Body of pancreas (tissue), 4 donors: ENCODE results near the gene HTR5A. TPM values are rescaled to one million over a fixed set of nuclear protein-coding genes. Genes with fewer than 3 reads are reported as not detected.

Experiments used
- ATAC-seq: fragments of 150-250 bp; one replicate; pipeline ENCODE4 v1.9.1; 2016
- DNase-seq, 4 donors: peaks; one replicate each; pipeline ENCODE4 v3.0.0-alpha.2; 2019
- H3K27ac ChIP-seq, 4 donors: fragments of 200-600 bp; sonication (generic); 1 replicate in 3 of 4; 2 replicates in 1 of 4; pipeline versions ENCODE4 v1.5.1 to v1.6.1; 2016 to 2019; ENCODE audit warnings: mild to moderate bottlenecking in 1 of 4, mixed read lengths in 1 of 4, moderate library complexity in 1 of 4
- H3K27me3 ChIP-seq, 2 donors: fragments of 200-600 bp; sonication (generic); one replicate each; pipeline ENCODE4 v1.6.0; 2016; ENCODE audit warnings: mild to moderate bottlenecking in 1 of 2
- H3K36me3 ChIP-seq, 2 donors: fragments of 200-600 bp; sonication (generic); replicated peaks in 1 of 2; 2 replicates each; pipeline ENCODE4 v1.5.1; 2016; ENCODE audit warnings: low read depth in 2 of 2; ENCODE audit not compliant: insufficient read depth in 1 of 2
- H3K4me1 ChIP-seq: fragments of 200-600 bp; sonication (generic); one replicate; pipeline ENCODE4 v1.6.0; 2016
- H3K4me3 ChIP-seq, 2 donors: fragments of 200-600 bp; sonication (generic); 1 replicate in 1 of 2; 2 replicates in 1 of 2; pipeline ENCODE4 v1.5.1; 2016 to 2019
- H3K9me3 ChIP-seq, 3 donors: fragments of 200-600 bp; sonication (generic); 1 replicate in 2 of 3; 2 replicates in 1 of 3; pipeline ENCODE4 v1.5.1; 2016
- POLR2A ChIP-seq, 3 donors: fragments of 450-650 bp; IDR thresholded peaks; one replicate each; pipeline ENCODE4 v1.6.1; 2016; ENCODE audit warnings: antibody characterized with exemption in 3 of 3, mild to moderate bottlenecking in 2 of 3
- WGBS, 2 donors: methylation state at CpG; one replicate each; pipeline ENCODE4 v1.1.5; 2017; 5-methylcytosine and 5-hydroxymethylcytosine counted together
- intact Hi-C: fragments of 100-400 bp; cut with DNase I; formaldehyde crosslinking; loops from one replicate; pipeline ENCODE4 v1.15.1; 2023
- total RNA-seq, 2 donors: library from RNA; depleted of rRNA; stranded (reverse); fragments of >200 nt; gene quantifications; one replicate each; pipeline ENCODE4 v1.1.0, GENCODE V29; 2016
- TF ChIP-seq, protein P1 (sequence below), 7 experiments: fragments of 450-650 bp in 4 of 7; fragments of 200-600 bp in 3 of 7; sonication (generic) in 3 of 7; IDR thresholded peaks; one replicate each; pipeline ENCODE4 v1.5.1; 2016 to 2019; ENCODE audit warnings: antibody characterized with exemption in 7 of 7

The HTR5A gene
- total RNA-seq, 2 donors from 2014 or later: not detected

DNA sequence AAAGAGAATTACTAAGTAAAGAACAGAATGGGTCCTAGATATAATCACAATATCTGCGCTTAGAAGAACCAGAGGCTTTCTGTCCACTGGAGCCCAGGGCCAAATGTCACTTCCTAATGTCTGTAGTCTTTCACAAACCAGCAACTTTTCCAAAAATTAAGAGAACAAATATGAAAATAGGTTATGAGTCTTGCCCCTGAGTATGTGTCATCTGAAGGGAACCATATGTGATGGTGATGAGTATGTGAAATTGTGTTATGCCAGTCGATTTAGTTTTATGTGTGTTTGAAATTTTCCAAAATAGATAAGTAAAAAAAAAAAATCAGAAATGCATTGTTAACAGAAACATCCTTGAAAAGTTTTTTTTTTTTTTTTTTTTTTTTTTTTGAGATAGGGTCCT, 15.4 kb upstream of the HTR5A start:
- intact Hi-C loops: no loop called here
- no peaks in the 10 kb centered on the region for H3K27me3 ChIP-seq
- 60 to 76% methylated on average over 2 of the region's 2 CpGs for WGBS, 2 donors

DNA sequence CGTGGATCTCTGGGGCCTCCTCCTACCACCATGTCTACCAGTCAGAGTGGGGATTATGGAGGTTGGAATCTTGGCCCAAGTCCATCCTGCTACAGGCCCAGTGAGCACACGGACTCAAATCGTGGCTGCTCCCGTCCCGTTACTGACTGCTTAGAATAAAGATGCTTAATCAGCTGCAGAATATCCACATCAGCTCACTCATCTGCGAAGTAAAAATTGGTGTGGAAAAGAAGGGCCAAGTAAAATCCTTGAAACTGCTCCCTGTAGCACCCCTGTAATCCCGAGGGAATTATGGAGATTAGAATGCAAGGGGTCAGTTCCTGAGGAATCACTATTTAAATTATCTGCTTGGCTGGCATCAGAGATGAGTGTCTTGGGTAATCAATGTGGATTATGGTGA, 13.0 kb upstream of the HTR5A start:
- TF ChIP-seq, protein P1, sequence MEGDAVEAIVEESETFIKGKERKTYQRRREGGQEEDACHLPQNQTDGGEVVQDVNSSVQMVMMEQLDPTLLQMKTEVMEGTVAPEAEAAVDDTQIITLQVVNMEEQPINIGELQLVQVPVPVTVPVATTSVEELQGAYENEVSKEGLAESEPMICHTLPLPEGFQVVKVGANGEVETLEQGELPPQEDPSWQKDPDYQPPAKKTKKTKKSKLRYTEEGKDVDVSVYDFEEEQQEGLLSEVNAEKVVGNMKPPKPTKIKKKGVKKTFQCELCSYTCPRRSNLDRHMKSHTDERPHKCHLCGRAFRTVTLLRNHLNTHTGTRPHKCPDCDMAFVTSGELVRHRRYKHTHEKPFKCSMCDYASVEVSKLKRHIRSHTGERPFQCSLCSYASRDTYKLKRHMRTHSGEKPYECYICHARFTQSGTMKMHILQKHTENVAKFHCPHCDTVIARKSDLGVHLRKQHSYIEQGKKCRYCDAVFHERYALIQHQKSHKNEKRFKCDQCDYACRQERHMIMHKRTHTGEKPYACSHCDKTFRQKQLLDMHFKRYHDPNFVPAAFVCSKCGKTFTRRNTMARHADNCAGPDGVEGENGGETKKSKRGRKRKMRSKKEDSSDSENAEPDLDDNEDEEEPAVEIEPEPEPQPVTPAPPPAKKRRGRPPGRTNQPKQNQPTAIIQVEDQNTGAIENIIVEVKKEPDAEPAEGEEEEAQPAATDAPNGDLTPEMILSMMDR (IDR thresholded peaks at IDR 0.05): no peak
- no peak for TF ChIP-seq POLR2A (IDR thresholded peaks at IDR 0.05)
- no peak for ATAC-seq
- Histone ChIP-seq H3K36me3 (no peaks in the 10 kb centered on the region), H3K4me1 (no peaks in the 10 kb centered on the region), H3K9me3 (no peaks in the 10 kb centered on the region), H3K27me3 (no peaks in the 10 kb centered on the region), H3K27ac (no peak overlapping the region), H3K4me3 (no peak overlapping the region)
- WGBS, 2 donors: 64 to 65% methylated on average over 7 of the region's 7 CpGs
- no peak for DNase-seq
- intact Hi-C loops: no loop called here

More for the DNA sequence above, 15.4 kb upstream of the HTR5A start:
- Histone ChIP-seq H3K9me3 (no peaks in the 10 kb centered on the region), H3K36me3 (no peaks in the 10 kb centered on the region), H3K27ac (no peak overlapping the region), H3K4me3 (no peak overlapping the region), H3K4me1 (no peaks in the 10 kb centered on the region)
- DNase-seq (no peak), ATAC-seq (no peak)
- TF ChIP-seq, protein P1 (IDR thresholded peaks at IDR 0.05): no peak
- TF ChIP-seq POLR2A (IDR thresholded peaks at IDR 0.05): no peak

- Histone ChIP-seq H3K9me3 (no peaks in the 10 kb centered on the region), H3K27me3 (no peaks in the 10 kb centered on the region), H3K27ac (no peak overlapping the region), H3K4me1 (no peaks in the 10 kb centered on the region), H3K36me3 (no peaks in the 10 kb centered on the region), H3K4me3 (no peak overlapping the region)
- ATAC-seq (no peak), DNase-seq (no peak)
- TF ChIP-seq, protein P1 (IDR thresholded peaks at IDR 0.05): no peak
- TF ChIP-seq POLR2A (IDR thresholded peaks at IDR 0.05): no peak
- 57 to 73% methylated on average over 4 of the region's 4 CpGs for WGBS, 2 donors
- intact Hi-C loops: no loop called here
These were observed 11.2 kb upstream of the HTR5A start for GRCh38 chr7:155058896-155059295.

GRCh38 chr7:155059703-155060102, 10.4 kb upstream of the HTR5A start:
- intact Hi-C loops: no loop called here
- Histone ChIP-seq H3K27me3 (no peaks in the 10 kb centered on the region), H3K27ac (no peak overlapping the region), H3K4me1 (no peaks in the 10 kb centered on the region), H3K36me3 (no peaks in the 10 kb centered on the region), H3K9me3 (no peaks in the 10 kb centered on the region), H3K4me3 (no peak overlapping the region)
- WGBS, 2 donors: 30 to 35% methylated on average over 5 of the region's 5 CpGs
- no peak for DNase-seq
- ATAC-seq: no peak
- TF ChIP-seq, protein P1 (IDR thresholded peaks at IDR 0.05): no peak
- TF ChIP-seq POLR2A (IDR thresholded peaks at IDR 0.05): no peak

DNA sequence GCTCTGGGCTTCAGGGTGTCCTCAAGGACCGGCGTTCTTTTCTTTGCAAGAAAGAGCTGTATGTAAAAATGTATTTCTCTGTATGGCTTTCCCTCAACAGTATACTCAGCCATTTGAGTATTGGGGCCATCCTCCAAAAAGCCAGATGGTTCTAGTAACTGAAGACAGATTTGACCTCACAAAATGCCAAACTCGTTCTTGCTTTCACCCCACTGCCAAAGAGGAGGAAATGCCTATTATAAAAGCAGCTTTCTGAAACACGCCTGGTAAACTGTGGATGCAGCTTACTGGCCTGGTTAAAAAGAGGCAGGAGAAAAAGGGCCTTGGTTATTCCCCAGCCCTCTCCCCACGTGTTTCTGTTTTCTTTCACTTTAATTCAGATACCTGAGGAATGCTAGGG, 7.7 kb upstream of the HTR5A start:
- no peak overlapping the region for H3K27ac ChIP-seq
- no peak for DNase-seq
- H3K9me3 ChIP-seq: no peaks in the 10 kb centered on the region
- H3K27me3 ChIP-seq: no peaks in the 10 kb centered on the region
- no peaks in the 10 kb centered on the region for H3K4me1 ChIP-seq
- H3K36me3 ChIP-seq: no peaks in the 10 kb centered on the region
- 37 to 42% methylated on average over 5 of the region's 5 CpGs for WGBS, 2 donors
- ATAC-seq: no peak
- no peak overlapping the region for H3K4me3 ChIP-seq
- intact Hi-C loops: no loop called here
- no peak for TF ChIP-seq POLR2A (IDR thresholded peaks at IDR 0.05)
- TF ChIP-seq, protein P1 (IDR thresholded peaks at IDR 0.05): no peak
